HCT116 (cell line): Measurements from ENCODE around the gene TBP. TPM values are rescaled to one million over a fixed set of nuclear protein-coding genes. Genes with fewer than 3 reads are reported as not detected.

Source experiments
- ATAC-seq: fragments of 200-7000 bp; cut with Tn5 transposase; 2 replicates; pipeline ENCODE4 v1.9.1; 2020; ENCODE audit warnings: mild to moderate bottlenecking, moderate library complexity
- BruUV-seq: library from RNA; stranded (reverse); fragments of 400-500 nt; replicated peaks from 2 replicates; lab custom pipeline; 2021; lab: Mats Ljungman, UMichigan
- CTCF ChIA-PET: fragments of 300-600 bp; sonication (Branson Sonifier 250); formaldehyde crosslinking; loops from one replicate; lab custom pipeline; 2021; ENCODE audit warnings: antibody characterized with exemption; lab: Charles Lee
- POLR2A ChIA-PET: fragments of 300-600, 350-600 bp; sonication (Branson Sonifier 250); formaldehyde crosslinking; loops from one replicate; lab custom pipeline; 2021; ENCODE audit warnings: antibody characterized with exemption; lab: Charles Lee
- RAD21 ChIA-PET, 2 experiments: fragments of 300-600 bp; sonication (Branson Sonifier 250); formaldehyde crosslinking; loops; one replicate each; lab custom pipeline; 2023; ENCODE audit warnings: low total read pairs in 2 of 2; ENCODE audit not compliant: uncharacterized antibody in 2 of 2, unreplicated experiment in 2 of 2, low non-redundant PET in 1 of 2; lab: Charles Lee
- DNase-seq: peaks from one replicate; pipeline ENCODE4 v3.0.0-alpha.2; 2010; ENCODE audit warnings: low read depth, low spot score
- H2AFZ ChIP-seq: fragments of 200-600 bp; shearing (Covaris generic), sonication (generic); 2 replicates; pipeline ENCODE4 v1.6.1; 2017; ENCODE audit warnings: low read depth, mixed run types, mixed read lengths, antibody characterized with exemption, low read length; ENCODE audit not compliant: poor library complexity, severe bottlenecking
- H3K27ac ChIP-seq: 2 replicates; pipeline ENCODE4 v1.5.1; 2012; ENCODE audit warnings: low read depth, low read length
- H3K27me3 ChIP-seq: fragments of 200-600 bp; sonication (generic); 2 replicates; pipeline ENCODE4 v1.6.1; 2016; ENCODE audit warnings: mixed run types, low read length, mixed read lengths; ENCODE audit not compliant: insufficient read depth
- H3K36me3 ChIP-seq, 2 experiments: fragments of 200-500 bp in 1 of 2; fragments of 200-600 bp in 1 of 2; sonication (Bioruptor generic) in 1 of 2; sonication (generic) in 1 of 2; 2 replicates each; pipeline versions ENCODE4 v1.5.1 to v1.6.1; 2014 to 2016; ENCODE audit warnings: low read length in 2 of 2, inconsistent platforms in 1 of 2, mixed read lengths in 1 of 2, mixed run types in 1 of 2; ENCODE audit not compliant: insufficient read depth in 2 of 2, control insufficient read depth in 1 of 2
- H3K4me1 ChIP-seq, 2 experiments: fragments of 200-600 bp in 1 of 2; sonication (generic) in 1 of 2; 2 replicates each; pipeline versions ENCODE4 v1.5.1 to v1.6.1; 2012 to 2017; ENCODE audit warnings: low read length in 2 of 2, inconsistent platforms in 1 of 2, mild to moderate bottlenecking in 1 of 2, mixed read lengths in 1 of 2, mixed run types in 1 of 2, moderate library complexity in 1 of 2; ENCODE audit not compliant: insufficient read depth in 2 of 2, control insufficient read depth in 1 of 2
- H3K4me2 ChIP-seq: fragments of 200-600 bp; sonication (generic); 2 replicates; pipeline ENCODE4 v1.6.1; 2017; ENCODE audit warnings: mixed run types, low read length, mixed read lengths
- H3K4me3 ChIP-seq, 2 experiments: fragments of 200-600 bp in 1 of 2; sonication (generic) in 1 of 2; replicated peaks in 1 of 2; 2 replicates each; pipeline ENCODE4 v1.5.1; 2011 to 2016; ENCODE audit warnings: low read length in 2 of 2, control low read depth in 1 of 2, low read depth in 1 of 2, mild to moderate bottlenecking in 1 of 2, mixed read lengths in 1 of 2, mixed run types in 1 of 2
- H3K79me2 ChIP-seq: fragments of 200-600 bp; sonication (generic); 2 replicates; pipeline ENCODE4 v1.6.1; 2017; ENCODE audit warnings: mild to moderate bottlenecking, mixed run types, low read length, moderate library complexity, mixed read lengths; ENCODE audit not compliant: insufficient read depth
- H3K9ac ChIP-seq: fragments of 200-600 bp; sonication (generic); 2 replicates; pipeline ENCODE4 v1.6.1; 2016; ENCODE audit warnings: low read length, mixed read lengths
- H3K9me2 ChIP-seq: fragments of 200-600 bp; sonication (generic), shearing (Covaris generic); 2 replicates; pipeline ENCODE4 v1.6.1; 2017; ENCODE audit warnings: mixed run types, mild to moderate bottlenecking, moderate library complexity; ENCODE audit not compliant: insufficient read depth
- H3K9me3 ChIP-seq, 2 experiments: fragments of 200-500 bp in 1 of 2; fragments of 200-600 bp in 1 of 2; sonication (Bioruptor generic) in 1 of 2; sonication (generic) in 1 of 2; 2 replicates each; pipeline ENCODE4 v1.6.1; 2014 to 2017; ENCODE audit warnings: low read length in 2 of 2, mixed read lengths in 2 of 2, inconsistent platforms in 1 of 2, low read depth in 1 of 2, mild to moderate bottlenecking in 1 of 2, mixed run types in 1 of 2, moderate library complexity in 1 of 2; ENCODE audit not compliant: control insufficient read depth in 1 of 2, insufficient read depth in 1 of 2
- H4K20me1 ChIP-seq: fragments of 200-600 bp; sonication (generic), shearing (Covaris generic); 2 replicates; pipeline ENCODE4 v1.6.1; 2017; ENCODE audit warnings: mixed run types, mild to moderate bottlenecking, moderate library complexity; ENCODE audit not compliant: insufficient read depth
- CTCF ChIP-seq, 3 experiments: fragments of 200-600 bp in 1 of 3; sonication (generic) in 1 of 3; IDR thresholded peaks in 2 of 3; conservative IDR thresholded peaks in 1 of 3; 2 replicates each; pipeline ENCODE4 v1.5.1; 2012 to 2017; ENCODE audit warnings: low read depth in 2 of 3, low read length in 2 of 3, antibody characterized with exemption in 1 of 3, borderline replicate concordance in 1 of 3, control low read depth in 1 of 3, mild to moderate bottlenecking in 1 of 3, mixed read lengths in 1 of 3, mixed run types in 1 of 3, moderate library complexity in 1 of 3; ENCODE audit not compliant: insufficient read depth in 1 of 3
- EGR1 ChIP-seq: IDR thresholded peaks from 2 replicates; pipeline ENCODE4 v1.6.1; 2012; ENCODE audit warnings: low read depth
- EZH2phosphoT487 ChIP-seq: fragments of 200-600 bp; IDR thresholded peaks from 2 replicates; pipeline ENCODE4 v1.6.1; 2018; ENCODE audit warnings: antibody characterized with exemption, borderline replicate concordance
- POLR2A ChIP-seq: IDR thresholded peaks from 2 replicates; pipeline ENCODE4 v1.7.0; 2011; ENCODE audit warnings: borderline replicate concordance; ENCODE audit not compliant: insufficient read depth, insufficient read length; ENCODE audit errors: extremely low read depth
- REST ChIP-seq: IDR thresholded peaks from 2 replicates; pipeline ENCODE4 v1.6.1; 2012; ENCODE audit warnings: low read depth
- SIN3A ChIP-seq: IDR thresholded peaks from 2 replicates; pipeline ENCODE4 v1.6.1; 2012; ENCODE audit warnings: low read depth
- ZBTB33 ChIP-seq: IDR thresholded peaks from 2 replicates; pipeline ENCODE4 v1.6.1; 2011; ENCODE audit warnings: mild to moderate bottlenecking, low read length, moderate library complexity; ENCODE audit not compliant: insufficient replicate concordance; ENCODE audit errors: extremely low read depth
- ZFX ChIP-seq: fragments of 450-650 bp; IDR thresholded peaks from 2 replicates; pipeline ENCODE4 v1.6.1; 2017
- intact Hi-C: fragments of 100-400 bp; cut with micrococcal nuclease; formaldehyde crosslinking; loops from 2 replicates; pipeline ENCODE4 v1.10.0; 2022
- total RNA-seq: library from RNA; stranded (reverse); gene quantifications from one replicate; pipeline ENCODE4 v1.2.1, GENCODE V29; 2021; ENCODE audit not compliant: unreplicated experiment
- TF ChIP-seq, protein P1 (sequence below): IDR thresholded peaks from 2 replicates; pipeline ENCODE4 v1.6.1; 2012

Gene TBP
- total RNA-seq, 1 experiment from 2014 or later: 22.7 TPM

GRCh38 chr6:170554013-170554795 is at the start of gene TBP (continued):
- TF ChIP-seq REST (no peak), SIN3A (peak; percentile 18; the same call in 1 of the 2 replicates), EZH2phosphoT487 (no peak), EGR1 (no peak)
- TF ChIP-seq, all 23 proteins: peak for 11

DNA sequence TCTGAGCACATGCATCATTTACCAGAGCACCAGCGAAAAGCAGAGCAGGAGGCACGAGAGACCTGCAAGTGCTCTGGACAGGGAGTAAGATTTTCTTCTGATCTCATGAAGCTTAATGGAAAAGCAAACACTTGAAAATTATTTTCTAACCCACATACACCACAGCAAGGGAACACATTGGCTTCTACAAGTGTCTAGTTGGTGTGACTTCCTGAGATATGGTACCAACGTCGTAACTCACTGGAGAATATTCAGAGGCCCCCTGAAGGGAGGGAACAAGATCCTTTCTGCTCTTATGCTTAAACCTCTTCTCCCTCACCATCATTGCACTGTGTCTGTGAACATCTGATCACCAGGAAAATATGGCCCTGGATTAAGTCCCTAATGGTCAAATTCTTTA is 49.7 kb upstream of the TBP start:
- ChIA-PET CTCF (no interaction called here), RAD21 (no interaction called here), POLR2A (no interaction called here)
- peaks cover 19% of the 10 kb centered on the region; the same call in 1 of the 2 replicates for H3K27me3 ChIP-seq
- intact Hi-C loops: no loop called here
- no peak overlapping the region for H2AFZ ChIP-seq
- H3K27ac ChIP-seq: no peak overlapping the region
- no peaks in the 10 kb centered on the region for H3K9me3 ChIP-seq
- H3K4me2 ChIP-seq: no peak overlapping the region
- H4K20me1 ChIP-seq: no peaks in the 10 kb centered on the region
- TF ChIP-seq, protein P1, sequence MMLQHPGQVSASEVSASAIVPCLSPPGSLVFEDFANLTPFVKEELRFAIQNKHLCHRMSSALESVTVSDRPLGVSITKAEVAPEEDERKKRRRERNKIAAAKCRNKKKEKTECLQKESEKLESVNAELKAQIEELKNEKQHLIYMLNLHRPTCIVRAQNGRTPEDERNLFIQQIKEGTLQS: no peak
- TF ChIP-seq ZFX (no peak), POLR2A (no peak), ZBTB33 (no peak), CTCF (IDR thresholded peaks at IDR 0.05 in 2 of 3, conservative IDR thresholded peaks at IDR 0.05 in 1 of 3; ENCODE audit: borderline replicate concordance in 1 of 3, insufficient read depth in 1 of 3, low read depth in 2 of 3, low read length in 2 of 3) (no peak), EGR1 (no peak)
- no peaks in the 10 kb centered on the region for H3K79me2 ChIP-seq
- DNase-seq: no peak
- no peak overlapping the region for H3K4me3 ChIP-seq
- ATAC-seq: no peak
- no peaks in the 10 kb centered on the region for H3K4me1 ChIP-seq
- no peaks in the 10 kb centered on the region for H3K36me3 ChIP-seq
- no peak overlapping the region for H3K9ac ChIP-seq
- H3K9me2 ChIP-seq: no peaks in the 10 kb centered on the region
- BruUV-seq: no TSS peak
